GOT3 (cell line): Measurements from ENCODE around the gene CFAP97.
"Not testable (repeated sequence)": the region's sequence is repeated elsewhere in the genome, so short reads cannot be mapped to it uniquely, and the experiment has no call there.

Experiments
- DNase-seq: peaks from one replicate; lab custom pipeline; 2025; ENCODE audit warnings: mixed read lengths; lab: John Stamatoyannopoulos, UW

CFAP97 gene

DNA sequence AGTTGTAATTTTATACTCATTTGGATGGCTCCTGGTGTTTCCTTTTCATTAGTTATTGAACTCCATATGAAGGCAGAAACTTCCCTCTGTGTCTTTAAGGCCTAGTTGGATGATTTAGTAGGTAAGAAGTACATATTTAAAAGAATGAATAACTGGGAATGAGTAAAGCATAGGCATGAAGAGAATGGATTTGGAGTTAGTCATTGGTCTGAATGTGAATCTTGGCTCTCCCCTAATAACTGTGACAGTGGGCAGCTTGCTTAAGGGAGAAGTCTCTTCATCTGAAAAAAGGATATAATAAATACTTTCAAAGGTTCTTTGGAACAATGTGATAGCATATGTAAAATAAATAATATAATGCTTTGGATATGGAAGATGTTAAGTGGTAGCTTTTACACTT lies 18.8 kb upstream of the CFAP97 start:
- no peak for DNase-seq

DNA sequence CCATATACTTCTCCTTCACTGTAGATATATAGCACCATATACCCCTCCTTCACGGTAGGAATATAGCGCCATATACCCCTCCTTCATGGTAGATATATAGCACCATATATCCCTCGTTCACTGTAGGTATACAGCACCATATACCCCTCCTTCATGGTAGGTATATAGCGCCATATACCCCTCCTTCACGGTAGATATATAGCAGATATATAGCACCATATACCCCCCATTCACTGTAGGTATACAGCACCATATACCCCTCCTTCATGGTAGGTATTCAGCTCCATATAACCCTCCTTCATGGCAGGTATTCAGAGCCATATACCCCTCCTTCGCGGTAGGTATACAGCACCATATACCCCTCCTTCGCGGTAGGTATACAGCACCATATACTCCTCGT lies 18.1 kb upstream of the CFAP97 start:
- no peak for DNase-seq

DNA sequence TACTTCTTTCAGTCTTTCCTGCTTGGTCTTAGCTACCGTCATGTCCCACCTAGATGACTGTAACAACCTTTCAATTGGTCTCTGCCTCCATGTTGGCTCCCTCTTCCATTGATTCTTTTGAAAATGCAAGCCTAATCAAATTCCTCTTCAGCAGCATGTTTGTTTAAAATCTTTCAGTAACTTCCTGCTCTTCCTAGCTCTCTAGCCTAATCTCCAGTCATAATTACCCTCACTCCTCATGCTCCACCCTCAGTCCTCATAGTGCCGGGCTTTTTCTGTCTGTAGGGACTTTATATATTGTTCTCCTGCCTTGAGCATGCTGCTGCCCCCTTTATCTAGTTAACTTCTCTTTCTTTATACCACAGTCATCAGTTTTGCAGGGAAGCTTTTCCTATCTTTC lies 17.7 kb upstream of the CFAP97 start:
- DNase-seq = no peak

DNA sequence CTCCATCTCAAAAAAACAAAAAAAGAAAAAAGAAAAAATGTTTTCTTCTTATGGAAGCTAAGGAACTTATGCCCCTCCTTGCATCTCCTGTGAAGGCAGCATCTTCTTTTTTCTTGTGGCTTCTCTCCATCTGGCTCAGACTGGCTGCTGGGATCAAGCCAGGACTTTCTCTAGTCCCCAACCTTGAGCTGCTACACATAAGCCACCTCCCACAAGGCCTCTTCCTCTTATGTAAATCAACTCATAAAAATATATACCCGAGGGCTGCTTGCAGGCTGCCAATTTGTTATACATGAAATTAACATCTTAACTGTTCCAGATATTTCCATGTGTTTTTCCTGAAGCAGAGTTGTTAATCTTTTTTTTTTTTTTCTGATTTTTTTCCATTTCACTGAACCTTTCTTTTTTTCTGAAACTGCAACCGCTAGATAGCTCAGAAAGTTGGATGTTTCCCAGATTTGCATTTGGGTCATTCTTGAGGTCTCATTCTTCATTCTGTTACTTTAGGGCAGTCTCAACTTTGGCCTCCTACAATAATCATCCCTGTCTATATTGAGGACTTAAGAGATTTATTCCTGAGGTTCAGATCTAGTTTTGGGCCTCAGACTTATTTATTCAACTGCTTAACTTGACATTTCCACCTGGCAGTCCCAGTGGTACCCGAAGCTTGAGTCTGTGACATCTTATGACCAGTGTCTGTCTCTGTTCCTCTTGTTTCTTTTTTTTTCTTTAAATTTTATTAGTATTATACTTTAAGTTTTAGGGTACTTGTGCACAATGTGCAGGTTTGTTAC lies 15.9 kb upstream of the CFAP97 start:
- DNase-seq = no peak

DNA sequence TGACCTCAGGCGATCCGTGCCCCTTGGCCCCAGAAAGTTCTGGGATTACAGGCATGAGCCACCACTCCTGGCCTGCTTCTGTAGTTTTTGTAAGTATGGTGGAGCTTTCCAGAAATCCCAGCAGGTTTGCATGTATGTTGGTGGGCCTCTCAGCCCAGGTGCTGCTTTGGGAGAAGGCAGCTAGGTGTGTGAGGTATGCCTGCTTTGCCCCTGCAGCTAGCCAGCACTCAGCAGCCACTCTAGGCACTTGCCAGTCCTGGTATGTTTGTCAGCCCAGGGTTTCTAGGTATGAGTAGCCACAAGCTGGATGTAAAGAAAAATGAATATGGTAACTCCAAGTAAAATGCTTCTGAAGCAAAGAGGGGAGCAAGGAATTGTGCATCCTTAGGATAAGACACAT lies 14.5 kb upstream of the CFAP97 start:
- no peak for DNase-seq

DNA sequence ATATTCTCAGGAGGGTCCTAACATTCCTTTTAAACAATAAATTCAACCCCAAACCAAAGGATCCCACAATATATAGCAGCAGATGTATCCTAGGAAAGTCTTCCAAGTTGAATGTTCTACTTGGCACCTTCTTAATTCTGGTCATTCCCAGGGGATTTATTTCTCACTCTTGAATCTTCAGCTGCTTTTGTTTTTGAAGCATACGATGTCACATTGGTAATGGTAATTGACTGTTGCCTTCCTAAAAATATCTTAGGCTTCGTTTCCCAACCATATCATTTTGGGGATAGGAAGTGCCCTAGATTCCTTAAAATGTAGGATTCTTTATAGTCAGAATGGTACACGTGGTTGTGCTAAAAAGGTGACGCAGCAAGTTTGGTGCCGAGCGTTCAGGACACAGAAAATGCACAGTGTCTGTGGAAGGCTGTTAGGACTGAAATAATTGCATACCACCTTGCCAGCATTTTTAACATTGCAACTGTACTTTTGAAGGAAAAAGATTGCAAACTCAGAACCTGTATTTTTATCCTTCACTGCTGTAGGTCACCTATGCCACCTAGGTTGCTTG lies 13.7 kb upstream of the CFAP97 start:
- DNase-seq = no peak

DNA sequence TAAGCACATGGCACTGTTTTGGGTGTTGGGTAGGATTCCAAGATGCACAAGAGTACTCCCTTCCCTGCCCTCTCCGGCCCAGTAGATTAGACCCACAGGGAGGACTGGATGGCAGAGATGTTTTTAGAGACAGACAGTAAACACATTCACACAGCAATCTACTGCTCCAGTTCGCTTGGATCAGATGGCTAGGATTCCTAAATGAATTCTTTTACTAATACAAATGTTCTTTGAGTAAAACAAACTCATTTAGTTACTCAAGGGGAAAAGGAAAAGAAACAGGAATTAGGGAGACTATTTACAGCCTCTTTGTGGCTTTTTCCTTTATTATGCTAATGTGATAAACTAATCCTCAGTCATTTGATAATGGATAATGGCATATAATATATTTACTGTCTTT lies 11.5 kb upstream of the CFAP97 start:
- DNase-seq = no peak

DNA sequence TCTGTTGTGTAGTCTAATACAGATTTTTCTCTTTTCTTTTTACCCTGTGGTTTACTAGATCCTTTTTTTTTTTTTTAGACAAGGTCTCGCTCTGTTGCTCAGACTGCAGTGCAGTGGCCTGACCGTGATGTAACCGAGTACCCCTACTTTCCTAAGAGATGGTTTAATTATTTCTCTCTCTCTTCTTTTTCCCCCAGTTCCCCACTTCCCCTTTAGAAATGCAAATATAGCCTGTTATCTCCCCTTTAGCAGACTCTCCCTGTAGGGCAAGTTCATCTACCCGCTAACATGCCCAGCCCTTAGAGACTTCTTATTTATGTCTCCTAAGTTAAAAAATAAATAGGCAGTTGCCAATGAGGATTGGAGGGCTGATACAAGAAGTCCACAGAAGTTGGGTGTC lies 10.1 kb upstream of the CFAP97 start:
- DNase-seq = no peak

DNA sequence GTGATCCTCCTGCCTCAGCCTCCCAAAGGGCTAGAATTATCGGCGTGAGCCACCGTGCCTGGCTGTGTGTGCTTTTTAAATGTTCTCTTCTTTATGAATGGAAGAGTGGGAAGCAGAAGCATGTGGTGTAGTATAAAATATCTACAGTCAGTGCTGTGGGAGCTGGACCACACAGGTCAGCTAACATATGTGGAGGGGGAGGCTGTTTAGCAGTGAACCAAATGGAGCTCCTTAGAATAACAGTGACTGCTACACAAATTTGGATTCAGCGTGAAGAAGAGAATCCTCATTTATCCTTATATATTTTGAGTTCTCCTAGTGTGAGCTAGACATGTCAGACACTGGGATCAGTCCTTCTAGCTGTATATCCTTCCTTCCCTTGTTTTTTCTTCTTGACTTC lies 8.8 kb upstream of the CFAP97 start:
- no peak for DNase-seq

DNA sequence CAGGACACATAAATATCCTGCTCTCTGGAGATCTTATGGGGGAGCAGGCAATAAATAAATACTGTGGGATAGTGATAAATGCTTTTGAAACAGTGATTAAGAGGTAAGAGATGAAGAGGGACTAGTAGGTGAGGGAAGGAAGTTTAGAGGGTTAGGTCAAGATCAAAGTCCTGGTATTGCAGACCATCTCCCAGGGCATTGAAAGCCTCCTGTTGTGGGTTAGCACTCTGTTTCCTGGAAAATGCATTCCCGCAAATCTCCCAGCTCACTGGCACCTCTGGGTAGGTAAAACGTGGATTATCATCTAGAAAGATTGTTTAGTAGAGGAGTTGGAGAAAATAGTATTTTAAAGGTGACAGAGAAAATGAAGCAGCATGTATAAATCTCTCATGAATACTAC lies 7.8 kb upstream of the CFAP97 start:
- no peak for DNase-seq

DNA sequence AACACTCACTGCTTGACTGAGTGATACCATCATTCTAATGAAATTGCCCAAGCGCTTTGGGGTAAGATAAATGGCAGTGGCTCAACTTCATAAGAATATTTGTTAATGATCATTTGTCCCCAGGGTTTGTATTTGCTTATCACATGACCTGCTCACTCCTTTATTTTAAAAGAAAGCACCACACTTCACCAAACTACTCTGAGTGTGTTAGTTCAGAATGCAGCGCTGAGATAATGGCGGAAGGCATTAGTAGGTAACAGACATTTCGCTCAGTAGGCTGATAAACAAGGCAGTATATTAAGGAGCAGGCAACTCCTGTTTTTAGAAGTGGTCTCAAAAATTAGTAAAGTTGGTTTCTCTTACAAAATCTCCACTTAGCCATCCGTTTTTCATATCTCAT lies 7.2 kb upstream of the CFAP97 start:
- DNase-seq = no peak

DNA sequence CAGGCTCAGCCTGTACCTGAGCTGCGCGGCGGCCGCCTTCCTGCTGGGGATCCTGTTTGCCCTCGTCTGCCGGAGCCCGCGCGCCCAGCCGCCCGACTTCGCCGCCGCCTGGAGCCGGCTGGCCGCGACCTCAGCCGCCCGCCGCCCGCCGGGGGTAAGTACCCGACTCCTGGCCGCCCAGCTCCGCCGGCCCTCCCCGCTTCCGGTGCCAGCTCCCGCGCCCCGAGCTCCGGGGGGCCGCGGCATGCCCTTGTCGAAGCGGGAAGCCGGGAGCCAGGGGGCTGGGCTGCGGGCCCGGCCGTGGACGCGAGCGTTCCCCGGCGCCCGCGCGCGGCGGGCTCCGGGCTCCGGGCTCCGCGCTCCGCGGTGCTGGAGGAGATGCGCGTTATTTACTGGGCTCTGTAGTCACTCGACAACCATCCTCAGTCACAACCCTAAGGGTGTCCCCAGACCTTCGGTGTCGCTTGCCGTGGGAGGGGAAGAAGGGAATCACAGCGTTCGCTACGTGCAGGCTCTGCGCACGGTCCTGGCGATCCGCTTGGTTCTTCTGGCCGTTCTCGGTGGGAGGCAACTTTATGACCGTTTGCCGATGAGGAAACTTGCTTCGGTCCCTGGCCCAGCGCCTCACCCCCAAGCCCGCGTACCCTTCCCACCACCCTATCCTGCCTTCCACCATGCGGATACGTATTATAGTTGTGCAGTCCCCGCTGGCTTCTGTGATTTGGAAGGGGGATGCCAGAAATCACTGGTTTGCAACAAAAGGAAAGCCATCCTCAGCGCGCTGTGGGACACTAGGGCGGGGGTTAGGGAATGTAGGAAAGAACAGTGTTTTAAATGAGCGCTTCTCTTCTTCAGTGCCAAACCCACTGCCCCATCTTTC lies 6.5 kb upstream of the CFAP97 start:
- DNase-seq = no peak

DNA sequence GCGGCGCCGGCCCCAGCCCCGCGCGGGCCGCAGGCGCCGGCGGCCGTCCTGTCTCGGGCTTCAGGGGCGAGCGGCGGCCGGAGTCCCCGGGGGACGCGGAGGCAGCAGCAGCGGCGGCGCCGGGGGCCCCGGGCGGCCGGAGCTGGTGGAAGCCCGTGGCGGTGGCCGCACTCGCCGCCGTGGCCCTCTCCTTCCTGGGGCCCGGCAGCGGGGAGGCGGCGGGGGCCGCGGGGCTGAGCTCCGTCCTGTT lies 6.0 kb upstream of the CFAP97 start:
- DNase-seq = not testable (repeated sequence)

DNA sequence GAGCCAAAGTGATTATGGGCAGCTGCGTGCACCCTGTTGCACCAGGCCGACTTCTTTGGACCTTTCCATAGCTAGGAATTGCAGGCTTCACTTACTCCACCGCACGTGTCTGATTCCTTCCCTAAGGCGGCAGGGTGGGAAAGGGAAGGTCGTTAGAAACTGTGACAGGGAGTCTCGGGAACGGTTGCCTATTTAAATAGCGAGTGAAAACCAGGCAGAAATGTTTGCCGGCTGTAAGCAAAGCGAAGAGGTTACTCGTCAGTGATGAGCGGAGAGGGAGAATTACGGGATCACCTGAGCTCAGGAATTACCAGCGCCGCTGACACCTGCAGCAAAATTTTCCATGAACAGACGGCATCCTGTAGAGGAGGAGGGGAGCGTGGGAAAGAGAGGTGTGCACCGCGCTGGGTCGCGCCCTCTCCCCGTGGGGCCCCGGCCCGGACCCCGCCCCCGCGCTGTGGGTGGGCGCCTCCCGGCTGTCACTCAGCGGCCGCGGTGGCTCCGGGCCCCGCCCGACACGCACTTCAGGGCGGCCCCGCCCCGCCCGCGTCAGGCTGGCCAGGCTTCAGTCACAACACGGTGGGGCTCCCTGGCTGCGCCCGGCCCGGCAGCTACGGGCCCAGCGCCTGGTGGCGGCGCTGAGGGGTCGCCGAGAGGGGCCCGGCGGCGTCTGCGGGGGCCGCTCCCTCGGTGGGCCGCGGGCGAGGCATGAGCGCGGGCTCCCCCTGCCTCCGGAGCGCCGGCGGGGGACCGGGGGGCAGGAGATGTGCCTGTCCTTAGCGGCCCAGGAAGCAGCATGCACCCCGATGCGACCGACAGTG lies 5.4 kb upstream of the CFAP97 start, which contains the start of gene SNX25:
Gene SNX25 (plus strand): TSS at position 568 of the 821 bp plus-strand sequence. CDS start 229 bp downstream, at position 797.
- peak; percentile 31 for DNase-seq

DNA sequence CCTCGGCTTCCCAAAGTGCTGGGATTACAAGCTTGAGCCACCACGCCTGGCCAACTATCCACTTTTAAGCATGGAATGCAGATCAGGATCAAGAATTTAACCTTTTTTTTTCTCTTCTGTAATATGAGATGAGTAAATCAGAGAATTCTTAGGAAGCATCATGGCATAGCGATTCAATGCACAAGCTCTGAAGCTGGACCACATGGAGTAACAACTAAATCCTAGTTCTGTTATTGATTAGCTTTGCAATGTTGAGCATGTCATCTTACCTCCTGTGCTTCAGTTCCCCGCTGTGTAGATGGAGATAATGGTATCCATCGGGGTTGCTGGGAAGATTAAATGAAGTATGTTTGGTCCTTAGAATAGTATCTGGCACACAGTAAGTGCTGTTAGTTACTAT lies 3.7 kb upstream of the CFAP97 start:
- no peak for DNase-seq

DNA sequence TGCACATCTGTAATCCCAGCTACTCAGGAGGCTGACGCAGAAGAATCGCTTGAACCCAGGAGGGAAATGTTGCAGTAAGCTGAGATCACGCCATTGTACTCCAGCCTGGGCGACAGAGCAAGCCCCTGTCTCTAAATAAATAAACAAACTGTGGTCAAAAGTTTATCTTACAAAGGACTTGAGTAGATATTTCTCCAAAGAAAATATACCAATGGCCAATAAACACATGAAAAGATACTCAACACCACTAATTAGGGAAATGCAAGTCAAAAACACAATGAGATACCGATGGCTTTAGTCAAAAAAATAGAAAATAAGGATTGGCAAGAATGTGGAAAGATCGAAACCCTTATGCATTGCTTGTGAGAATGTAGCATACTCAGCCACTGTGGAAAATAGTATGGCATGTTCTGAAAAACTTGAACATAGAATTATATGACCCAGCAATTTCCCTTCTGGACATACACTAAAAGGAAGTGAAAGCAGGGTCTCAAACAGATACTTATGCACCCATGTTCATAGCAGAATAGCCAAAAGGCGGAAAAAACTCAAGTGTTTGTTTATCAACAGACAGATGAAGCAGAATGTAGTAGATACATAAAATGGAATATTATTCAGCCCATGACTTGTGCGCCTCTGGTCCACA lies 2.0 kb upstream of the CFAP97 start:
- DNase-seq = no peak

DNA sequence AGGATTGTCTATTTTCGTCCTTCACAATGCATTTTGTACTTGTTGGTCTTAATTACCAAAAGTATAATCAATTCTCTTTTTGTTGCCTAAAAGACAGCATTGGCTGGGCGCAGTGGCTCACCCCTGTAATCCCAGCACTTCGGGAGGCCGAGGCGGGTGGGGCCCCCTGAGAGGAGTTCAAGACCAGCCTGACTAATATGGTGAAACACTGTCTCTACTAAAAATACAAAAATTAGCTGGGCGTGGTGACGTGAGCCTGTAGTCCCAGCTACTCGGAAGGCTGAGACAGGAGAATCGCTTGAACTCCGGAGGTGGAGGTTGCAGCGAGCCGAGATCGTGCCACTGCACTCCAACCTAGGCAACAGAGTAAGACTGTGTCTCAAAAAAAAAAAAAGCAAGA lies 1.3 kb upstream of the CFAP97 start:
- DNase-seq = not testable (repeated sequence)

DNA sequence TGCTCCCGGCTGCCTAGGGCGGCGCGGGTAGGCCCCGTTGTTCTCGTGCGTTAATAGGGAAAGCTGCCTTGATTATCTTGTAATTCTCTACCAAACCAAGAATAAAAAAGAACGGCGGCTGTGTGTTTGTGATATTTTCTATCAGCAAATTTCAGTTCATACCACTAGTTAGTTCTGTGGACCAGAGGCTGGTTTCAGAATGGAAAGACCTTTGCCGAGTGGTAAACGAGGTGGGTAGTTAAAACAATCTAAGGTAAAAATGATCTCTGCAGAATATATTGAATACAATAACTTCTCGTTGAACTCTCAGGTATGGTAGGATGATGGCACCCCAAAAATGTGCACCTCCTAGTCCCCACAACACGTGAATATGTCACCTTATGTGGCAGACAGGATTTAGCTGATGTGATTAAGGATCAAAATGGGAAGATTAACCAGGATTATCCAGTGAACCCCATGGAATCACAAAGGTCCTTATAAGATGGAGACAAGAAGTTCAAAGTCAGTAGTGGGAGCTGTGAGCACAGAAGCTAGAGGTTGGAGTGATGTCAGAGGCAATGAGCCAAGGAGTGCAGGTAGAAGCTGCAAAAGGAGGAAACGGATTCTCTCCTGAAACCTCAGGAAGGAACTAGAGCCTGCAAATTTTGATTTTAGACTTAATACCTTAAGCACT lies 574 bp upstream of the CFAP97 start:
- DNase-seq = no peak

DNA sequence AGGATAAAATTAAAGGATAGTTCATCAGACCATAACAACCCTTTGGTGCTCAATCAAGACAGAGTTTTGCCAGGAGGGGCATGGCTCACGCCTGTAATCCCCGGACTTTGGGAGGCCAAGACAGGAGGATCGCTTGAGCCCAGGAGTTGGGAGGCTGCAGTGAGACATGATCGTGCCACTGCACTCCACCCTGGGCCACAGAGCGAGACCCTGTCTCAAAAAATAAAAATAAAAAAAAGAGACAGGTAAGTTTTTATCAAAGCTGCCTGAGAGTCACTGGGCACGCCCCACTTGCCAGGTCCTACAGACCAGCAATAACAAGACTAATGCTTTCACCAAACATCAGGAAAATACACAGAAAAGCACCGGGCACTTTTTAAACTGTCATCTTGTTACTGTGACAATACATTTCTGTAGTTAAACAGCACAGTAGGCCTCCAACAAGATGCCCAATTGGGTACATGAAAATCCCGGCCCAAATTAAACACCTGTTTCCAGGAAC lies 765 bp downstream of the CFAP97 start:
- no peak for DNase-seq

DNA sequence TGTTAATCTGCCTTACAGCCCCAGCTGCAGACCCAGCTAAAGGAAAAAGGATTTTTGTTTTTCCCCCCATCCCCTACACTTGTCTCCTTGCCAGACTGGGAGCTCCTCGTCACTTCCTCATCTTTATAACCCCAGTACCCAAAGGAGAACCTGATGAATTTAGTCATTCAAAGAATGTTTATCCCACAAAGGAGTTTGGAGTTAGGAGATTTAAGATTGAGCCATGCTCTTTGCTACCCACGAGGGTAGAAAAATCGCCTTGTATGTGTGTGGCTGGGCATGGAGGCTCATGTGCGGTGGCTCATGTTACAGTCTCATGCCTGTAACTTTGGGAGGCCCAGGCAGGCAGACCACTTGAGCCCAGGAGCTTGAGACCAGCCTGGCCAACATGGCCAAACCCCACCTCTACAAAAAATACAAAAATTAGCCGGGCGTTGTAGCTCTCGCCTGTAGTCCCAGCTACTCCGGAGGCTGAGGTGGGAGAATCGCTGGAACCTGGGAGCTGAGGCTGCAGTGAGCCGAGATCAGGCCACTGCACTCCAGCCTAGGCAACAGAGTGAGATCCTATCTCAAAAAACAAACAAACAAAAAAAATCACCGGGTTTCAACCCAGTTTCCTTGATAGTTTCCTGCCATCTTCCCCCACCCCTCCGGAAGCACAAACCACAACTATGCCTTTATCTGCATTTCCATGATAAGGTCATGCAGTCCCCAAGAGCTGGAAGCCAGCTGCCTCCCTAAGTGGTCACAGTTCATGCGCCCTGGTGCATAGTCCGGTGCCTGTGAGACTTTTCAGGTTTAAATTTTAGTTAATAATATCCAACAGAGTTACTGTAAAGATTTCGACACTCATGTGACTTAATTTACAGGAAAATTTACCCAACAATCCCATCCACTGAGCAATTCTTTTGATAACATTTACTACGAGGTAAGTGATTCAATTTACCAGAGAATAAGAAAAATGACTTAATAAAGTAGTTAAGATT lies 1.5 kb downstream of the CFAP97 start:
- no peak for DNase-seq
